Calu3 (cell line): ENCODE measurements around the gene ELF1. TPM values are rescaled to one million over a fixed set of nuclear protein-coding genes. Genes with fewer than 3 reads are reported as not detected.

Source experiments
- BruUV-seq: library from RNA; stranded (reverse); fragments of 400-500 nt; replicated peaks from 2 replicates; lab custom pipeline; 2021; lab: Mats Ljungman, UMichigan
- CTCF ChIA-PET: fragments of 300-600 bp; sonication (Branson Sonifier 250); formaldehyde crosslinking; loops from one replicate; lab custom pipeline; 2022; ENCODE audit warnings: antibody characterized with exemption; lab: Charles Lee
- DNase-seq: peaks from one replicate; pipeline ENCODE4 v3.0.0; 2022
- H3K27ac Mint-ChIP-seq: one replicate; pipeline ENCODE4 v1.8.0; 2022; ENCODE audit warnings: mixed read lengths; ENCODE audit not compliant: unreplicated experiment
- H3K27me3 Mint-ChIP-seq: one replicate; pipeline ENCODE4 v1.8.0; 2022; ENCODE audit warnings: mixed read lengths; ENCODE audit not compliant: unreplicated experiment
- H3K36me3 Mint-ChIP-seq: one replicate; pipeline ENCODE4 v1.8.0; 2022; ENCODE audit warnings: mild to moderate bottlenecking, moderate library complexity, mixed read lengths; ENCODE audit not compliant: insufficient read depth, unreplicated experiment
- H3K4me1 Mint-ChIP-seq: one replicate; pipeline ENCODE4 v1.8.0; 2022; ENCODE audit warnings: mild to moderate bottlenecking, low read depth, mixed read lengths; ENCODE audit not compliant: unreplicated experiment
- H3K4me3 Mint-ChIP-seq: one replicate; pipeline ENCODE4 v1.8.0; 2022; ENCODE audit warnings: mild to moderate bottlenecking, low read depth, moderate library complexity, mixed read lengths; ENCODE audit not compliant: unreplicated experiment
- H3K9me3 Mint-ChIP-seq: one replicate; pipeline ENCODE4 v1.8.0; 2022; ENCODE audit warnings: low read depth, mixed read lengths; ENCODE audit not compliant: unreplicated experiment
- intact Hi-C: fragments of 100-400 bp; cut with micrococcal nuclease; formaldehyde crosslinking; loops from one replicate; pipeline ENCODE4 v1.10.0; 2022; ENCODE audit not compliant: unreplicated experiment
- total RNA-seq: library from RNA; stranded (reverse); gene quantifications from 2 replicates; pipeline ENCODE4 v1.2.3, GENCODE V29; 2022
- TF ChIP-seq, protein P1 (sequence below): fragments of 200-600 bp; IDR thresholded peaks from one replicate; pipeline ENCODE4 v1.8.0; 2022; ENCODE audit warnings: antibody characterized with exemption; ENCODE audit not compliant: unreplicated experiment

The ELF1 gene
- total RNA-seq, 1 experiment from 2014 or later = 63.5 TPM

DNA sequence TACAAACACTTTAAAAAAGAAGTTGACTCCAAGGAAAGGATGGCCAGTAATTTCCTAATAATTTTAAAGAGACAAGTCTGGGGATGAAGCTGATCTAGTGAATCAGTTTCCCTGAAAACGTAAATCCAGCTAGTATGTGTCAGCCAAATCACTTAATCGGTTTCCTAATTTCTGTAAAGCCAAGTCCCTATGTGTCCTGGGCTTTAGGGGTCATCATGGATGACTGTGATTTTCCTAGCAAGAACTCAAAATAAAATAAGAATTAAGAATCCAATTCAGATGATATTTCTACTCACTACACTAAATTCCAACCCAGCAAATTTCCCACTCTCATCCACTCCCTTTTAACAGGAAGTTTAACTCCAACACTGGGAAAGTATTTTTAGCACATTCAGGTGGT lies 35.9 kb downstream of the ELF1 start:
- H3K4me3 Mint-ChIP-seq = no peak overlapping the region
- CTCF ChIA-PET = no interaction called here
- intact Hi-C loops = no loop called here
- H3K36me3 Mint-ChIP-seq = peaks cover 5% of the 10 kb centered on the region
- BruUV-seq = no TSS peak
- TF ChIP-seq, protein P1, sequence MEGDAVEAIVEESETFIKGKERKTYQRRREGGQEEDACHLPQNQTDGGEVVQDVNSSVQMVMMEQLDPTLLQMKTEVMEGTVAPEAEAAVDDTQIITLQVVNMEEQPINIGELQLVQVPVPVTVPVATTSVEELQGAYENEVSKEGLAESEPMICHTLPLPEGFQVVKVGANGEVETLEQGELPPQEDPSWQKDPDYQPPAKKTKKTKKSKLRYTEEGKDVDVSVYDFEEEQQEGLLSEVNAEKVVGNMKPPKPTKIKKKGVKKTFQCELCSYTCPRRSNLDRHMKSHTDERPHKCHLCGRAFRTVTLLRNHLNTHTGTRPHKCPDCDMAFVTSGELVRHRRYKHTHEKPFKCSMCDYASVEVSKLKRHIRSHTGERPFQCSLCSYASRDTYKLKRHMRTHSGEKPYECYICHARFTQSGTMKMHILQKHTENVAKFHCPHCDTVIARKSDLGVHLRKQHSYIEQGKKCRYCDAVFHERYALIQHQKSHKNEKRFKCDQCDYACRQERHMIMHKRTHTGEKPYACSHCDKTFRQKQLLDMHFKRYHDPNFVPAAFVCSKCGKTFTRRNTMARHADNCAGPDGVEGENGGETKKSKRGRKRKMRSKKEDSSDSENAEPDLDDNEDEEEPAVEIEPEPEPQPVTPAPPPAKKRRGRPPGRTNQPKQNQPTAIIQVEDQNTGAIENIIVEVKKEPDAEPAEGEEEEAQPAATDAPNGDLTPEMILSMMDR = no peak
- no peaks in the 10 kb centered on the region for H3K9me3 Mint-ChIP-seq
- H3K27me3 Mint-ChIP-seq = no peaks in the 10 kb centered on the region
- peak overlapping the region; percentile 53 for H3K27ac Mint-ChIP-seq
- no peak for DNase-seq
- H3K4me1 Mint-ChIP-seq = peaks cover 28% of the 10 kb centered on the region

DNA sequence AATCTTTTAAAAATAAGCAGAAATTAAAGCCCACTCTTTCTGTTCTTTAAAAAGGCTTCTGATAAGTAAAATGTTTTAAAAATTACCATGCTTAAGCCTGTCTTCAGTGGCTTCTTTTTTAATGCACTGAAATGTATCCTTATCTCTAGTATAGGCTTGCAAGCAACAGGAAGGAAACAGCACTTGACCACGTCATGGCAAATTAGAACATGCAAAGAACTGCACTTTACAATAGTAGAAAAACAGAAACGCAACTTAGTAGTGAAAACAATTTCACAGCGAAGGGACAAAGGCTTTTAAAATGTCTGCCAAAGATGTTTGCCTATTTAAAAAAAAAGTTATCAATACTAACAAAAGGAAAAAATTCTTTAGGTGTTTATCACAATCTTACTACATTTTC lies 36.3 kb downstream of the ELF1 start:
- no peaks in the 10 kb centered on the region for H3K27me3 Mint-ChIP-seq
- H3K9me3 Mint-ChIP-seq = no peaks in the 10 kb centered on the region
- BruUV-seq = no TSS peak
- H3K4me1 Mint-ChIP-seq = peaks cover 32% of the 10 kb centered on the region
- H3K27ac Mint-ChIP-seq = no peak overlapping the region
- H3K36me3 Mint-ChIP-seq = peaks cover 8% of the 10 kb centered on the region
- TF ChIP-seq, protein P1 = no peak
- H3K4me3 Mint-ChIP-seq = no peak overlapping the region
- intact Hi-C loops = no loop called here
- DNase-seq = no peak
- CTCF ChIA-PET = no interaction called here

DNA sequence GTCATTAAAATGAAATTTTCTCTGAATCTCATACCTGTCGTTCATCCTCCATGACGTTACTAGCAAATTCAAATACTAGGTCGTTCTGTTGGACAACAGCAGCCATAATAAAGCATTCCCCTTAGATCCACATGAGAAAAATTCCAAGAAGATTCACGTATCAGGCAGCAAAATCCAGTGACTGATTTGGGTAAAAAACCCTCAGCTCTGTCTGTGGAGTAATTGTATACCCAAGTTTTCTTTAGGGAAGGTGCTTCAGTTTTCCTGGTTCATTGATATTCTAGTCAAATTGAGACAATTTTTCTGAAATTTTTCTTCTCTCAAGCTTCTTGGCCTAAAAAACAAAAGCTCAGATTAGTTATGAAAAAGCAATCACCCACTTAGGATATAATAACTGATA lies 37.2 kb downstream of the ELF1 start:
- Mint-ChIP-seq H3K9me3 (no peaks in the 10 kb centered on the region), H3K27me3 (no peaks in the 10 kb centered on the region), H3K4me3 (no peak overlapping the region), H3K4me1 (peaks cover 40% of the 10 kb centered on the region), H3K27ac (no peak overlapping the region), H3K36me3 (peaks cover 10% of the 10 kb centered on the region)
- TF ChIP-seq, protein P1 = no peak
- CTCF ChIA-PET = interaction anchor here (0.6 kb wide), 2 partner anchors 13 to 68 kb away, joined by 4 read pairs; no protein-coding TSS in a partner anchor
- no peak for DNase-seq
- BruUV-seq = no TSS peak
- intact Hi-C loops = no loop called here

DNA sequence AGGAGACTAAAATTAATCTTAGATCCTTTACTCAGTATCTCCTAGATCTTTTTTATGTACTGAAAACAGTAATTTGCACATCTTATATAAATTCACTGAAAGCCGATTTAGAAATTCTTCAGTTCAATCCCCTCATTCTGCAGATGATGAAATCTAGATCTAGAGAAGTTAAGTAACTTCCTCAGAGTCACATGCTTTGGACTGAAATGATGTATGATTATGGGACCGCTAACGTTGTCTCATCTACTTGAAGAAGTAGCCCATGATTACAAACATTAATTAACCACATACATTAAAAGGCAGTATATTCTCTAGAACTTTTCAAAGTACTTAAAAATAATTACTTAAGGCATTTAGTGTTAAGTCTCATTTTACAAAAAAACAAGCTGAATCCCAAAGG lies 37.8 kb downstream of the ELF1 start:
- TF ChIP-seq, protein P1 = no peak
- intact Hi-C loops = no loop called here
- no TSS peak for BruUV-seq
- Mint-ChIP-seq H3K27me3 (no peaks in the 10 kb centered on the region), H3K36me3 (peaks cover 10% of the 10 kb centered on the region), H3K27ac (no peak overlapping the region), H3K4me3 (no peak overlapping the region), H3K4me1 (peaks cover 41% of the 10 kb centered on the region), H3K9me3 (no peaks in the 10 kb centered on the region)
- no peak for DNase-seq
- CTCF ChIA-PET = interaction anchor here (0.6 kb wide), 1 partner anchor 67 kb away, joined by 4 read pairs; no protein-coding TSS in a partner anchor
